ENCODE measurements around the gene ADCY6. TPM values are rescaled to one million over a fixed set of nuclear protein-coding genes. Genes with fewer than 3 reads are reported as not detected.
A peak's percentile ranks its signal among the peaks of the same experiment; 100 is the strongest.

ADCY6 gene
- total RNA-seq, 3 donors from 2014 or later: 91.6 to 207 (median 102) TPM

GRCh38 chr12:48781750-48782456, 7.0 kb downstream of the ADCY6 start:
- H3K36me3 ChIP-seq (ENCODE audit: low read depth): no peaks in the 10 kb centered on the region
- DNase-seq (no peak), ATAC-seq (no peak)
- no peak overlapping the region for H3K4me3 ChIP-seq
- peaks cover 41% of the 10 kb centered on the region for H3K4me1 ChIP-seq (ENCODE audit: low read depth)
- TF ChIP-seq CTCF (IDR thresholded peaks at IDR 0.05): no peak
- no peaks in the 10 kb centered on the region for H3K9me3 ChIP-seq
- intact Hi-C loops (cut with DNase I, micrococcal nuclease): no loop called here

GRCh38 chr12:48780381-48781025, 8.4 kb downstream of the ADCY6 start:
- ATAC-seq: peak; percentile 81

GRCh38 chr12:48779869-48780268, 9.0 kb downstream of the ADCY6 start:
- peak; percentile 2 for ATAC-seq

More at GRCh38 chr12:48780381-48781025, 8.4 kb downstream of the ADCY6 start:
- DNase-seq: peak in 2 of 3 donors; percentile 61
- H3K9me3 ChIP-seq: no peaks in the 10 kb centered on the region
- intact Hi-C loops (cut with DNase I, micrococcal nuclease): no loop called here
- no peak for TF ChIP-seq CTCF (IDR thresholded peaks at IDR 0.05)
- H3K4me1 ChIP-seq (ENCODE audit: low read depth): peaks cover 39% of the 10 kb centered on the region
- H3K4me3 ChIP-seq: no peak overlapping the region
- peaks cover 3% of the 10 kb centered on the region for H3K36me3 ChIP-seq (ENCODE audit: low read depth)

GRCh38 chr12:48777501-48778400, 11.1 kb downstream of the ADCY6 start:
- TF ChIP-seq CTCF (IDR thresholded peaks at IDR 0.05): no peak
- Histone ChIP-seq H3K36me3 (ENCODE audit: low read depth) (peaks cover 11% of the 10 kb centered on the region), H3K4me1 (ENCODE audit: low read depth) (peaks cover 35% of the 10 kb centered on the region), H3K4me3 (no peak overlapping the region), H3K9me3 (no peaks in the 10 kb centered on the region)
- no peak for DNase-seq
- ATAC-seq: no peak
- intact Hi-C loops (cut with DNase I, micrococcal nuclease): no loop called here

More at GRCh38 chr12:48779869-48780268, 9.0 kb downstream of the ADCY6 start:
- Histone ChIP-seq H3K4me1 (ENCODE audit: low read depth) (peaks cover 39% of the 10 kb centered on the region), H3K36me3 (ENCODE audit: low read depth) (peaks cover 8% of the 10 kb centered on the region), H3K9me3 (no peaks in the 10 kb centered on the region), H3K4me3 (no peak overlapping the region)
- intact Hi-C loops (cut with DNase I, micrococcal nuclease): no loop called here
- TF ChIP-seq CTCF (IDR thresholded peaks at IDR 0.05): no peak
- no peak for DNase-seq

GRCh38 chr12:48776956-48777355, 11.9 kb downstream of the ADCY6 start:
- peaks cover 11% of the 10 kb centered on the region for H3K36me3 ChIP-seq (ENCODE audit: low read depth)
- DNase-seq: no peak
- no peak for TF ChIP-seq CTCF (IDR thresholded peaks at IDR 0.05)
- no peak for ATAC-seq
- H3K4me1 ChIP-seq (ENCODE audit: low read depth): peaks cover 27% of the 10 kb centered on the region
- no peak overlapping the region for H3K4me3 ChIP-seq
- H3K9me3 ChIP-seq: no peaks in the 10 kb centered on the region
- intact Hi-C loops (cut with DNase I, micrococcal nuclease): no loop called here
